ENCODE results near the gene DSEL. TPM values are rescaled to one million over a fixed set of nuclear protein-coding genes. Genes with fewer than 3 reads are reported as not detected.

The DSEL gene
- total RNA-seq = 8.5 and 19.3 TPM in 2 replicates

GRCh38 chr18:67516539-67517443 lies at the start of gene DSEL:
Gene DSEL (minus strand): TSS chr18:67516720. CDS start chr18:67514608, 2,112 bp downstream.
- peak; percentile 79 to 95 for DNase-seq (ENCODE audit: low read depth in 2 of 2)

- peak; percentile 37 to 74 for DNase-seq (ENCODE audit: low read depth in 2 of 2)
These were observed 36.9 kb upstream of the DSEL start for GRCh38 chr18:67553437-67553836.

GRCh38 chr18:67550872-67551520 lies 34.5 kb upstream of the DSEL start:
- DNase-seq (ENCODE audit: low read depth in 2 of 2) = no peak

- no peak for DNase-seq (ENCODE audit: low read depth in 2 of 2)
These were observed 33.4 kb upstream of the DSEL start for GRCh38 chr18:67549946-67550345.

- no peak for DNase-seq (ENCODE audit: low read depth in 2 of 2)
These were observed 29.2 kb upstream of the DSEL start for GRCh38 chr18:67545681-67546080.

- no peak for DNase-seq (ENCODE audit: low read depth in 2 of 2)
These were observed 24.0 kb upstream of the DSEL start for GRCh38 chr18:67540559-67540958.

- no peak for DNase-seq (ENCODE audit: low read depth in 2 of 2)
These were observed 15.4 kb upstream of the DSEL start for GRCh38 chr18:67531929-67532328.

GRCh38 chr18:67525328-67526099 lies 9.0 kb upstream of the DSEL start:
- DNase-seq (ENCODE audit: low read depth in 2 of 2) = peak; percentile 78 to 93

GRCh38 chr18:67520351-67520921 lies 3.9 kb upstream of the DSEL start:
- no peak for DNase-seq (ENCODE audit: low read depth in 2 of 2)

GRCh38 chr18:67519592-67519991 lies 3.1 kb upstream of the DSEL start:
- no peak for DNase-seq (ENCODE audit: low read depth in 2 of 2)

- DNase-seq (ENCODE audit: low read depth in 2 of 2) = no peak
These were observed 2.0 kb upstream of the DSEL start for GRCh38 chr18:67518566-67518965.

GRCh38 chr18:67517444-67517765 lies 885 bp upstream of the DSEL start:
- no peak for DNase-seq (ENCODE audit: low read depth in 2 of 2)

GRCh38 chr18:67515942-67516538 lies 480 bp downstream of the DSEL start:
- DNase-seq (ENCODE audit: low read depth in 2 of 2) = peak; percentile 55 to 86

GRCh38 chr18:67514901-67515540 lies 1.5 kb downstream of the DSEL start:
- DNase-seq (ENCODE audit: low read depth in 2 of 2) = no peak

GRCh38 chr18:67514465-67514864 lies 2.1 kb downstream of the DSEL start:
- no peak for DNase-seq (ENCODE audit: low read depth in 2 of 2)

GRCh38 chr18:67513280-67513679 lies 3.2 kb downstream of the DSEL start:
- peak in 1 of 2 donors; percentile 29 for DNase-seq (ENCODE audit: low read depth in 2 of 2)

- DNase-seq (ENCODE audit: low read depth in 2 of 2) = no peak
These were observed 4.7 kb downstream of the DSEL start for GRCh38 chr18:67511840-67512239.

- no peak for DNase-seq (ENCODE audit: low read depth in 2 of 2)
These were observed 5.7 kb downstream of the DSEL start for GRCh38 chr18:67510831-67511230.

GRCh38 chr18:67509741-67510391 lies 6.7 kb downstream of the DSEL start:
- no peak for DNase-seq (ENCODE audit: low read depth in 2 of 2)

- no peak for DNase-seq (ENCODE audit: low read depth in 2 of 2)
These were observed 8.4 kb downstream of the DSEL start for GRCh38 chr18:67508146-67508545.
